ENCODE measurements around the gene ZSWIM5.
A peak's percentile ranks its signal among the peaks of the same experiment; 100 is the strongest.

Gene ZSWIM5

GRCh38 chr1:45009956-45010854 is 196.2 kb downstream of the ZSWIM5 start:
- DNase-seq (ENCODE audit: low read depth in 2 of 2): no peak
- peak overlapping the region; percentile 76 to 100 for H3K4me3 ChIP-seq (replicated peaks in 1 of 2; ENCODE audit: low read depth in 2 of 2, low read length in 2 of 2)
- no peak for TF ChIP-seq CTCF (IDR thresholded peaks at IDR 0.05; ENCODE audit: low read depth, low read length)

- peak overlapping the region; percentile 76 to 100 for H3K4me3 ChIP-seq (replicated peaks in 1 of 2; ENCODE audit: low read depth in 2 of 2, low read length in 2 of 2)
- DNase-seq (ENCODE audit: low read depth in 2 of 2): no peak
- TF ChIP-seq CTCF (IDR thresholded peaks at IDR 0.05; ENCODE audit: low read depth, low read length): no peak
Measured at GRCh38 chr1:45009296-45009865, 197.0 kb downstream of the ZSWIM5 start.

- DNase-seq (ENCODE audit: low read depth in 2 of 2): no peak
- H3K4me3 ChIP-seq (replicated peaks in 1 of 2; ENCODE audit: low read depth in 2 of 2, low read length in 2 of 2): no peak overlapping the region
- TF ChIP-seq CTCF (IDR thresholded peaks at IDR 0.05; ENCODE audit: low read depth, low read length): no peak
Measured at GRCh38 chr1:45008516-45008915, 197.9 kb downstream of the ZSWIM5 start.

- no peak for DNase-seq (ENCODE audit: low read depth in 2 of 2)
Measured at GRCh38 chr1:45008076-45008475, 198.3 kb downstream of the ZSWIM5 start.

GRCh38 chr1:45007311-45007710 is 199.1 kb downstream of the ZSWIM5 start:
- DNase-seq (ENCODE audit: low read depth in 2 of 2): no peak
- TF ChIP-seq CTCF (IDR thresholded peaks at IDR 0.05; ENCODE audit: low read depth, low read length): no peak
- H3K4me3 ChIP-seq (replicated peaks in 1 of 2; ENCODE audit: low read depth in 2 of 2, low read length in 2 of 2): no peak overlapping the region

More at GRCh38 chr1:45008076-45008475, 198.3 kb downstream of the ZSWIM5 start:
- no peak for TF ChIP-seq CTCF (IDR thresholded peaks at IDR 0.05; ENCODE audit: low read depth, low read length)
- no peak overlapping the region for H3K4me3 ChIP-seq (replicated peaks in 1 of 2; ENCODE audit: low read depth in 2 of 2, low read length in 2 of 2)

- no peak for TF ChIP-seq CTCF (IDR thresholded peaks at IDR 0.05; ENCODE audit: low read depth, low read length)
- DNase-seq (ENCODE audit: low read depth in 2 of 2): no peak
- no peak overlapping the region for H3K4me3 ChIP-seq (replicated peaks in 1 of 2; ENCODE audit: low read depth in 2 of 2, low read length in 2 of 2)
Measured at GRCh38 chr1:45005761-45006160, 200.6 kb downstream of the ZSWIM5 start.
